ENCODE measurements around the gene KLHL29.

KLHL29 gene

GRCh38 chr2:23504591-23504990 lies 119.6 kb downstream of the KLHL29 start:
- H3K4me1 Mint-ChIP-seq (ENCODE audit: low read depth) = peaks cover 19% of the 10 kb centered on the region
- H3K9me3 Mint-ChIP-seq = no peaks in the 10 kb centered on the region
- no peak overlapping the region for H3K27ac Mint-ChIP-seq
- H3K4me3 Mint-ChIP-seq = no peak overlapping the region
- no peaks in the 10 kb centered on the region for H3K36me3 Mint-ChIP-seq (ENCODE audit: low read depth)
- intact Hi-C loops (cut with micrococcal nuclease) = no loop called here
- H3K27me3 Mint-ChIP-seq = peaks cover 54% of the 10 kb centered on the region

DNA sequence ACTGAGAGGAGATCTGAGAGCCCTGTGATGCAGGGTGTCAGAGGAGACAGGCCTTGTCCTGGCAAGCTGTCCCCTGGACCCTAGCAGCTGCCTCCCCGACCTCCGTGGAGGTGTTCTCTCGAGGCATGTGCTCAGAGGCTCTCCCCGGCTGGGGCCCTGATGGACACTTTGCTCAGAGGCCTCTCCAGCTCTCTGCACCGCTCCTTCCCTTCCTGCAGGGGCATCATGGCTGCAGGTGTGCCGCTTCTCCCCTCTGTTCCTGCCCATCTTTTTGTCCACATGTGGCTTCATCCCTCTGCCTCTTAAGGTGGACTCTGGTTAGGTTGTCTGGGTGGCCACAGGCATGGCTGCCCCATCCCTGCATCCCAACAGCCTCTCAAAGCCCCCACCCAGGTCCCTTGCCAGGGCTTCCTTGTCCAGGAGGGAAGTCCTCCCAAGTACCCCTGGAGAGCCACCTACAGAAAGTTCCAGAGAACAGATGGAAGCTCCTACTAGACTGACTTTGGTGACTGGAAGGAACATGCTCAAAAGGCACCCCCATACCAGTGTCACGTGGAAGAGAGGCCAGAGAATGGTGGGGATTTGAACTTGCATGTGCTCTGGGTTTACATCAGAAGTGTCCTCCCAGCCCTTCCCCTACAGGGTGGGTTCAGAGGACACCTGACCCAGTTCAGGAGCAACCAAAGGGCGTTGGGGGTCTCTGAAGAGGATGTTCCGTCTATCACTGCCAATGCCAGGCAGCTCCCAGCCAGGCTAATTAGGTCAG lies 120.4 kb downstream of the KLHL29 start:
- Mint-ChIP-seq H3K9me3 (no peaks in the 10 kb centered on the region), H3K27ac (no peak overlapping the region), H3K4me1 (ENCODE audit: low read depth) (peaks cover 19% of the 10 kb centered on the region), H3K4me3 (no peak overlapping the region), H3K36me3 (ENCODE audit: low read depth) (no peaks in the 10 kb centered on the region), H3K27me3 (peaks cover 52% of the 10 kb centered on the region)
- intact Hi-C loops (cut with micrococcal nuclease) = no loop called here

GRCh38 chr2:23505984-23506380 lies 121.0 kb downstream of the KLHL29 start:
- H3K36me3 Mint-ChIP-seq (ENCODE audit: low read depth) = no peaks in the 10 kb centered on the region
- H3K27me3 Mint-ChIP-seq = peaks cover 50% of the 10 kb centered on the region
- H3K27ac Mint-ChIP-seq = no peak overlapping the region
- intact Hi-C loops (cut with micrococcal nuclease) = no loop called here
- peaks cover 19% of the 10 kb centered on the region for H3K4me1 Mint-ChIP-seq (ENCODE audit: low read depth)
- no peak overlapping the region for H3K4me3 Mint-ChIP-seq
- H3K9me3 Mint-ChIP-seq = no peaks in the 10 kb centered on the region

- H3K9me3 Mint-ChIP-seq = no peaks in the 10 kb centered on the region
- H3K27ac Mint-ChIP-seq = no peak overlapping the region
- no peaks in the 10 kb centered on the region for H3K36me3 Mint-ChIP-seq (ENCODE audit: low read depth)
- intact Hi-C loops (cut with micrococcal nuclease) = no loop called here
- H3K27me3 Mint-ChIP-seq = peaks cover 49% of the 10 kb centered on the region
- H3K4me1 Mint-ChIP-seq (ENCODE audit: low read depth) = peaks cover 19% of the 10 kb centered on the region
- H3K4me3 Mint-ChIP-seq = no peak overlapping the region
Measured at GRCh38 chr2:23506531-23507266, 121.7 kb downstream of the KLHL29 start.

DNA sequence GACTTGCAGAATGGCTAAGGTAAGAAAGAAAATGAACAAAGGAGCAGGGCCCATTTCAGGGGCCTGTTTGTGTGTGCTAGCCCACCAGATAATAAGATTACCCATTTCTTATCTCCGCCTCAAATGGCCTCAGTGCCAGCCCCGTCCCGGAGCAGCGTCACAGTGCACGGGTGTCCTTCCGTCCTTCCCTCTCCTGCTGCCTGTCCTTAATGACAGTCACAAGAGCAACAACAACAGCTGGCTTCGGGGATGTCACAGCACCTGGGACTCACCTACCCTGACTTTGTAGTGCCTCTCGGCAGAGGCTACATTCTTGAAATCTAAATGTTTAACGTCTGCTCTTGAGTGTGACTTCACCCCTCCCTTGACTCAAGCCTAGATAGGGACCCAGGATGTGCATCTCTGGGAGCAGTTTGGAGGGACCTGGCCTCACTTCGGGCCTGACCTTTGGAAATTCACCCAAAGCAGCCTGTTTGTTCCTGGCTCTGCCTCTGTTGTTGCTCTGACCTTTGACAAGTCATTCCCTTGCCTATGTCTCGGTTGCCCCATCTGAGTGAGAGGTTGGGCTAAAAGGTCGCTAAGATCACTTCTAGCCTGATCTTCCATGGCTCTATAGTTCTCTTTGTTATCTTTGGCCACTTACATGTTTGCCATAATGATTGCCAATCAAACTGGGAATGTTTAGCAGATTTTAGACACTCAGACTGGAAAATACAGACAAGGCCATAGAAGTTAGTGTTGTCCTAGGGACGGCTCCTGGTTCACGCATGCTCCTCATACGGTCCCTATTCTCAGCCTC lies 122.5 kb downstream of the KLHL29 start:
- Mint-ChIP-seq H3K27me3 (peaks cover 43% of the 10 kb centered on the region), H3K36me3 (ENCODE audit: low read depth) (no peaks in the 10 kb centered on the region), H3K4me3 (no peak overlapping the region), H3K27ac (no peak overlapping the region), H3K9me3 (no peaks in the 10 kb centered on the region), H3K4me1 (ENCODE audit: low read depth) (peaks cover 19% of the 10 kb centered on the region)
- intact Hi-C loops (cut with micrococcal nuclease) = no loop called here

DNA sequence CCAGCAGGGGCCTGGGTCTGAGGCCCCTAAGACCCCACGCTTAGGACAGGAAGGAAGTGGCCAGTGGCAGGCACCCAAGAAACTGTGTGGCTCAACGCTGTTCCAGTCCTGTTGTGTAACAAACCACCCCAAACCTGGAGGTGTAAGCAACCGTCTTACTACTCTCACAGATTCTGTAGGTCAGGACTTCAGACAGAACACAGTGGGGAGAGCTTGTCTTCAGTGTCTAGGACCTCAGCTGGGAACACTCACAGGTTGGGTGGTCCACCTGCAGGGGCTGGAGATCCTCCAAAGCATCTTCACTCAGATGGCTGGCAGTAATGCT lies 123.0 kb downstream of the KLHL29 start:
- Mint-ChIP-seq H3K27ac (no peak overlapping the region), H3K4me3 (no peak overlapping the region), H3K9me3 (no peaks in the 10 kb centered on the region), H3K4me1 (ENCODE audit: low read depth) (peaks cover 19% of the 10 kb centered on the region), H3K27me3 (peaks cover 42% of the 10 kb centered on the region), H3K36me3 (ENCODE audit: low read depth) (no peaks in the 10 kb centered on the region)
- intact Hi-C loops (cut with micrococcal nuclease) = no loop called here

- H3K27ac Mint-ChIP-seq = no peak overlapping the region
- peaks cover 41% of the 10 kb centered on the region for H3K27me3 Mint-ChIP-seq
- intact Hi-C loops (cut with micrococcal nuclease) = no loop called here
- peaks cover 19% of the 10 kb centered on the region for H3K4me1 Mint-ChIP-seq (ENCODE audit: low read depth)
- no peak overlapping the region for H3K4me3 Mint-ChIP-seq
- H3K9me3 Mint-ChIP-seq = no peaks in the 10 kb centered on the region
- H3K36me3 Mint-ChIP-seq (ENCODE audit: low read depth) = no peaks in the 10 kb centered on the region
Measured at GRCh38 chr2:23509103-23509502, 124.1 kb downstream of the KLHL29 start.

GRCh38 chr2:23509596-23510292 lies 124.8 kb downstream of the KLHL29 start:
- peaks cover 41% of the 10 kb centered on the region for H3K27me3 Mint-ChIP-seq
- H3K4me3 Mint-ChIP-seq = no peak overlapping the region
- peaks cover 19% of the 10 kb centered on the region for H3K4me1 Mint-ChIP-seq (ENCODE audit: low read depth)
- no peak overlapping the region for H3K27ac Mint-ChIP-seq
- intact Hi-C loops (cut with micrococcal nuclease) = no loop called here
- H3K36me3 Mint-ChIP-seq (ENCODE audit: low read depth) = no peaks in the 10 kb centered on the region
- no peaks in the 10 kb centered on the region for H3K9me3 Mint-ChIP-seq

GRCh38 chr2:23510471-23510870 lies 125.5 kb downstream of the KLHL29 start:
- H3K4me1 Mint-ChIP-seq (ENCODE audit: low read depth) = peaks cover 19% of the 10 kb centered on the region
- H3K27me3 Mint-ChIP-seq = peaks cover 40% of the 10 kb centered on the region
- no peaks in the 10 kb centered on the region for H3K36me3 Mint-ChIP-seq (ENCODE audit: low read depth)
- no peak overlapping the region for H3K27ac Mint-ChIP-seq
- no peaks in the 10 kb centered on the region for H3K9me3 Mint-ChIP-seq
- intact Hi-C loops (cut with micrococcal nuclease) = no loop called here
- no peak overlapping the region for H3K4me3 Mint-ChIP-seq

DNA sequence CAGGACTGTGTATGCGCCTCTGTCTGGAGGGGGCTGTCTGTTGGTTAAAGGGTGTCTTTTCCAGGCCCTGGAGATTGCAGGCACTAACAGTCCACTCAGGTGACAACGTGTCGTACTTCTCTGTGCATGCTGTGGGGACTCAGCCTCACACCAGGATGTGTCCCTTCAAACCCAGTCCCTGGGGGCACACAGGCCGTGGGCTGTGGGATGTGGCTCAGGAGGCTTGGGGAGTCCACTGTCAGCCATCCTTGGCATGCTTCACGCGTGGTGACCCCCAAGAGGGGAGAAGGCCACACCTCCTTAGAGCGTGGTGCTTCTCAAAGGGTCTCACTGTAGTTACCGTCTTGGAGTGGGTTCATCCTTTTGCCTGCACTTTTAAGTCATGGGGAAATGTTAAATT lies 127.8 kb downstream of the KLHL29 start:
- H3K4me1 Mint-ChIP-seq (ENCODE audit: low read depth) = peaks cover 8% of the 10 kb centered on the region
- no peaks in the 10 kb centered on the region for H3K9me3 Mint-ChIP-seq
- intact Hi-C loops (cut with micrococcal nuclease) = no loop called here
- H3K4me3 Mint-ChIP-seq = no peak overlapping the region
- no peaks in the 10 kb centered on the region for H3K36me3 Mint-ChIP-seq (ENCODE audit: low read depth)
- peaks cover 29% of the 10 kb centered on the region for H3K27me3 Mint-ChIP-seq
- no peak overlapping the region for H3K27ac Mint-ChIP-seq

GRCh38 chr2:23513245-23513871 lies 128.4 kb downstream of the KLHL29 start:
- Mint-ChIP-seq H3K4me1 (ENCODE audit: low read depth) (peaks cover 2% of the 10 kb centered on the region), H3K27me3 (peaks cover 26% of the 10 kb centered on the region), H3K4me3 (no peak overlapping the region), H3K9me3 (no peaks in the 10 kb centered on the region), H3K27ac (no peak overlapping the region), H3K36me3 (ENCODE audit: low read depth) (no peaks in the 10 kb centered on the region)
- intact Hi-C loops (cut with micrococcal nuclease) = no loop called here

GRCh38 chr2:23513872-23514793 lies 129.2 kb downstream of the KLHL29 start:
- Mint-ChIP-seq H3K4me3 (no peak overlapping the region), H3K9me3 (no peaks in the 10 kb centered on the region), H3K4me1 (ENCODE audit: low read depth) (no peaks in the 10 kb centered on the region), H3K27ac (no peak overlapping the region), H3K27me3 (peaks cover 23% of the 10 kb centered on the region), H3K36me3 (ENCODE audit: low read depth) (no peaks in the 10 kb centered on the region)
- intact Hi-C loops (cut with micrococcal nuclease) = no loop called here
